ENCODE data around the gene ISCA2.

ISCA2 gene

GRCh38 chr14:74486164-74486563 lies 7.4 kb upstream of the ISCA2 start:
- DNase-seq: no peak

DNA sequence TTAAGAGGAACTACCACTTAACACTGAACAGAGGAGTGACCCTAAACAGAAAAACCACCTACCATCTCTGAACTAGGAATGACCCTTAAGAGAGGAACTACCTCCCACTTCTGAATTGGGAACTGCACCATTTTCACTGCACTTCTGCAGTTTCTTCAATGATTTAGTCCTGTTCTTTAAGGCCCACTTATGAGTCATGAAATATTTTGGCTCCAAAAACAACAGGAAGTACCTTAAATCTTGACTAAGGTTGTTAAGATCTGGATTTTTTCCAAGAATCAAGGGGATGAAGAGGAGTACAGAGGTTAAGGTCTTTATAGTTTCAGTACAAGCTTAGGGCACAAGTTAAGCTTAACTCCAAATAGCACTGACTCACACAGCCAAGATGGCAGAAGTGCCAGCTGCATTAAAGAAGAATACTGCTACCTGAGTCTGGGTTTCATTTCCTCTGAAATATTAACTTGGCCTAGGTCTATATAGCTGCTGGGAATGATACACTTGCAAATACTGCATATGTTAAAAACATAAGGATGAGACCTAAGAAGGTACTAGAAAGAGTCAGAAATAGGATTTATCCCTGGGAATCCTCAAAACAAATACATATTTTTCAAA lies 4.7 kb upstream of the ISCA2 start:
- no peak for DNase-seq

DNA sequence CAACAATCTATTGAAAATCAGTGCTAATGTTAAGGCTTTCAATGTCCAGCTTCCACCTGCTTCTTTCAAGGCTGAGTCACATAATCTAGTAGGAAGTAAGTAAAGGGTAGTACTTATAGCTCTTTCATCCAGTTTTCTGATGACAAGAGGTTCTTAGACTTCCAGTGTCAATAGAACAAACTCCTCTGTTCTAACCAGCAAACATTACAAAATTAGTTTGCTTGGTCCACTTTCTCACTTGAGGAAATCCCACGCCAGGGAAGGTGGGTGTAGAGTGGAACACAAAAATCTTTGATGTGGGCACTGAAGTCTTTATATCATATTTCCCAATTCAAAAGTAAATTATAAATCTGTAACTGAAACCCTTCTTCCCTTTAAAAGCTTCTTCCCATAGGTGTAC lies 3.1 kb upstream of the ISCA2 start:
- no peak for DNase-seq

DNA sequence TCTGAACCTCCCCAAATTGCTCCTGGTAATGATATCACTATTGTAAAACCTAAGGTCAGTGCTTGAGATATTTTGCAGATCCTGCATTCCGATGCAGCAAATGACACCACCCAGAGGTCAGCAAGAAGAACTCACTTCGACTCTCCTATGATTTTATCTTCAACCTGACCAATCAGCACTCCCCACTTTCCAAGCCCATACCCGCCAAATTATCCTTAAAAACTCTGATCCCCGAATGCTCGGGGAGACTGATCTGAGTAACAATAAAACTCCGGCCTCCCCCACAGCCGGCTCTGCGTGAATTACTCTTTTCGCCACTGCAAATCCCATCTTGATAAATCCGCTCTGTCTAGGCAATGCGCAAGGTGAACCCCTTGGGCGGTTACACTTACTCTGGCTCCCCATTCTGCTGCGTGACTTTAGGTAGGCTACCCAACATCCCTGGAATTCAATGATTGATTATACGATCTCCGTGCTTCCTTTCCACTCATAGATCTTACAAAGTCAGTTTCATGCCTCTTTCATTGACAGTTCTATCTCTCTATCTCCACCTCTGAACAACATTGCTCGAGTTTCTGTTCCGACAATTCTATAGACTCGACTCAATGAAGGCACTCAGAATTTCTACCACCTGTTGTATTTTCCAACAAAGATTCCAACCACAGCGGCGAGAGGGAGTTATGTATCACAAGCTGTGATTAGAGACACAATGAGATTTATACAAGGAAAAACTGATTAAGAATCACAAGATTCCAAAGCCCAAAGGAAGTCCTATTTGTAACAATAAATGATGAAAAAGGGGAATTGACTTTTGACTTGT lies 1.4 kb upstream of the ISCA2 start:
- no peak for DNase-seq

GRCh38 chr14:74492776-74493342 lies 706 bp upstream of the ISCA2 start, which contains the start of gene NPC2:
NPC2 (minus strand) TSS chr14:74493305; CDS start chr14:74493274, 31 bp downstream.
- no peak for DNase-seq

GRCh38 chr14:74495356-74495755 lies 1.8 kb downstream of the ISCA2 start:
- DNase-seq: no peak

DNA sequence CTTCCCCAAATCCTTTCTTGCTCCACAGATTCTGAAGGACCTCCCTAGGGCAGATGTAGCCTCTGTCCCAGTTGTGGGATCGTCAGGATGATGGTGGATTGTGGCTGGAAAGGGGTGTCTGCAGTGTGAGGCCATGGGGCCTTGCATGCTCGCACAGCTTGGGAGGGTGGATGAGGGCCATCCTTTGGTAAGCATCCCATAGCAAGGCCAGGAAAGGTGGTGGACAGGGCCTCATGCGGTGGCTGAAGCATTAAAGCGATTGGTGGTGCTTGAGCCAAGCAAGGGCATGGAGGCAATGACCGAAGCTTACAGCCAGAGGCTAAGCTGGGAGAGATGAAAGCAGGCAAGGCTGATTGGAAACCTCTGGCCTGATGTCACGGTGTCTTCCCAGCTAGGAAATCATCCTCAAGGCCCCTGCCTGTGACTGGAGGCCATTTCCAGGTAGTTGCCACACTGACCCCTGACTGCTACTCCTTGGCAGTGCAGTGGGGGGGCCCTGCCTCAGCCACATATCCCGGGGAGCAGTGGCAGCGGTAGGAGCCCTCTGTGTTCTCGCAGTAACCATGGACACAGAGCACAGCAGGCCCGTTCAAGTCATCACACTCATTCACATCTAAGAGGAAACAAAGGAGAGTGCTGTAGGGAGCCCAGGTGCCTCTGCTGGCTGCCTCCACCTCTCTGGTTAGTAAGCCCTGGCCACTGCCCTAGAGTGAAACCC lies 7.0 kb downstream of the ISCA2 start:
- no peak for DNase-seq

- no peak for DNase-seq
Observed at GRCh38 chr14:74501135-74501614, 7.6 kb downstream of the ISCA2 start.

GRCh38 chr14:74501691-74502090 lies 8.1 kb downstream of the ISCA2 start:
- no peak for DNase-seq

GRCh38 chr14:74502236-74503019 lies 8.9 kb downstream of the ISCA2 start:
- DNase-seq: no peak

DNA sequence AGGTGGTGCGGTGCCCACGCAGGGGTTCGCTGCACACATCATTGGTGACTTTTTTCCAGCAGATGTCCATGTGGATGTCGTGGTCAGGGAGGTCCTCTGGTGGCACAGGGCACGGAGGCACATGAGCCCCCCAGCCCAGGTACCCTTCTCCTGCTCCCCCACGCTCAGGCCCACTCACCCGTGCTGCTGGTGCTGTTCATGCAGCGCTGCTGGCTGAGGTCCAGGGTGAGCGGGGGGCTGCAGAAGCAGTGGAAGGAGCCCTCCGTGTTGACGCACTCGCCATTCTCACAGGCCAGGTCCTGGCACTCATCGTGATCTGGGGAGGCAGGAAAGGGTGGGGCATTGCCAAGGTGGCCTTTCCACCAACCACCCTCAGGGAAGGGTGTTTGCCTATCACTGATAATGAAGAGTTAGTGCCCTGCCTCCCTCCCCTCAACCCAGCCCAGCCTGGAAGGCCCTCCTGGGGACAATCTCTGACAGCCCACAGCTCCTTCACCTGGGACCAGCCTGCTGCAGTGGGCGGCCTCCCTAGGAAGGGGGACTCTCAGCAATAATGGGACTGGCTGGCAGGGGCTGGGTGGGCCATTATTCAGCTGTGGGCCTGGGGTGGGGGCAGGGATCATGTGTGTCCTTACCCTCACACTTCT lies 9.8 kb downstream of the ISCA2 start:
- DNase-seq: no peak

- no peak for DNase-seq
Observed at GRCh38 chr14:74503938-74504335, 10.4 kb downstream of the ISCA2 start.

- DNase-seq: no peak
Observed at GRCh38 chr14:74504412-74504811, 10.8 kb downstream of the ISCA2 start.

DNA sequence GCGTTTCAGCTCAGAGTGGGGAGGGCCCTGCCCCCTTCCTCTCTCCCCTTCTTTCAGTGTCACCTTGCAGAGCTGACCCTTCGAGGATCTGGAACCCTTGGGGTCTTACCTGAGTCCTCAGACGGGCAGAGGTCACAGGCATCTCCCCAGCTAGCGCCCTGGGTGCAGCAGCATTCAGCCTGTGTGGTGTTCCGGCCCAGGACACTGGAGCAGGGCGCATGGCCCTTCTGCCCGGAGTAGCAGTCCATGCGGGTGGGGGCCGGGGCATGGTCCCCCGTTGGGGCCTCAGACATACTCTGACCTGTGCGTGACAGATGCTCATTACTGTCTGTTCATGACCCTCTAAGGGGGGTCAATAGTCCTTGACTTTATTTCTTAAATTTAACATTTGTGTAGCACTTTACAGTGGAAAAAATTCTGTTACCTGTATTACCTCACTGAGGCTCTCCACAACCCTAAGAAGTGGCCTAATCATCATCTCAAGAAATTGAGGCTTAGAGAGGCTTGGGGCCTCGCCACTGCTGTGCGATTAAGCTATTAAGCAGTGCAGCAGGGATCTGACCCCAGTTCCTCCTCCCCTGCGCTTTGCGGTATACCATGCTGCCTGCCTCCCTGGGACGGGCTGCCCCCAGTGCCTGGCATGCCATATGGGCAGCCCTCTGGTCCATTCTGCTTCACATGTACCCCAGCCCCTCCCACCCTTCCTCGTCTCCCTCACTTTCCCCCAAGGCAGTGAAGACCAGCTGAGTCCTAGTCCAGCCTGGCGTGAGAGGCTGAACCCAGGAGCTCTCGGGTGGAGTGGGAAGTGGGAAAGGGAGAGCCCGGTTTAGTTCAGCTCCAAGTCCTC lies 11.5 kb downstream of the ISCA2 start:
- DNase-seq: no peak

DNA sequence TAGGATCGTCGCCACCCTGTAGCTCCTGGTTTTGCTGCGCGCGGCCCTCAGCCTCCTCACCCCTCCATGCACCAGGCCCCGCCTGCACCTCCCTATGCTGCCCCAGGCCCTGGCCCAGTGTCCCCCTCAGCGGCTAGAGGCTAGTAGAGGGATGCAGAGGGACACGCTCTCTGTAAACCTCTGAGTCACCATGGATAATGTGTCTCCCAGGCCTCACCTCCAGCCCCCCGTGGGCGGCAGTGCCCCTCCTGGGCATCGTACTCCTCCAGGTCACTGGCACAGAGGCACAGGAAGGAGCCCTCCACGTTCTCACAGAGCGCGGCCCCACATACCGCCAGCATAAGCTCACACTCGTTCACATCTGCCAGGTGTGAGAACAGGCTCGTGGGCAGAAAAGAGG lies 12.3 kb downstream of the ISCA2 start:
- no peak for DNase-seq

GRCh38 chr14:74506411-74506851 lies 12.9 kb downstream of the ISCA2 start:
- DNase-seq: no peak

DNA sequence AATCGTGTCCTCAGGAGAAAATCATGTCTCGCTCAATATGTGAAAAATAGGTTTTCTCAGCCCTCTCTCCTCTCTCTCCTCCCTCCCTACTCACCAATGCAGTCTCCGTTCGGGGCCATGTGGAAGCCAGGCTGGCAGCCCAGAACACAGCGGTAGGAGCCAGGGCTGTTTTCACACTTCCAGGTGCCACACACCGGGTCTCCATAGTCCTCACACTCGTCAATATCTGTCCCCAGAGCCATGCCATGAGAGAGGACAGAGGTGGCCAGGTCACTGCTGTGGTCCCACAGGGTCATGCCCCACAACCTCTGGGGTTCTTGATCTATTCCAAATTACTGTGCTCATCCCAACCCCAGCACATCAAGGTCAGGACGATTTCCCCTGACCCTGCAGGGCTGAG lies 13.5 kb downstream of the ISCA2 start:
- DNase-seq: no peak

DNA sequence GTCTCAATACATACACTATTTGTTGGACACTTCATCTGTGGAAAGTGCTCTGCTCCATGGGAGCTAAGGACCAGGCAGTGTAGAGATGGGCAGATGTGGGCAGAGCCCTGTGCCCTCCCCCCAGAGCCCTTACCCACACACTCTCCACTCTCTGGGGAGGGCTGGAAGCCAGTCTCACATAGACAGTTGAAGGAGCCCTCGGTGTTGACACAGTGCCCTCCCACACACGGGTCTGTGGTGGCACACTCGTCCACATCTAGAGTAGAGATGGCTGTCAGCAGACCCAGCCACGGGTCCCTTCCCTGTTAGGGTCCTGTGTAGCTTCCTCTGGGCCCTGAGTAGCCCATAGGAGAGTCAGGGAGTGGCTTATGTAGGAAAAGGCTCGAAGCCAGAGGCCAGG lies 14.3 kb downstream of the ISCA2 start:
- no peak for DNase-seq

GRCh38 chr14:74508292-74508731 lies 14.7 kb downstream of the ISCA2 start:
- no peak for DNase-seq

GRCh38 chr14:74508844-74509428 lies 15.4 kb downstream of the ISCA2 start:
- DNase-seq: no peak

Measured in NCI-H1048 (cell line).